ENCODE results near the gene CCDC170. TPM values are rescaled to one million over a fixed set of nuclear protein-coding genes. Genes with fewer than 3 reads are reported as not detected.
A peak's percentile ranks its signal among the peaks of the same experiment; 100 is the strongest.

The CCDC170 gene
- total RNA-seq, 1 donor from 2014 or later = not detected

DNA sequence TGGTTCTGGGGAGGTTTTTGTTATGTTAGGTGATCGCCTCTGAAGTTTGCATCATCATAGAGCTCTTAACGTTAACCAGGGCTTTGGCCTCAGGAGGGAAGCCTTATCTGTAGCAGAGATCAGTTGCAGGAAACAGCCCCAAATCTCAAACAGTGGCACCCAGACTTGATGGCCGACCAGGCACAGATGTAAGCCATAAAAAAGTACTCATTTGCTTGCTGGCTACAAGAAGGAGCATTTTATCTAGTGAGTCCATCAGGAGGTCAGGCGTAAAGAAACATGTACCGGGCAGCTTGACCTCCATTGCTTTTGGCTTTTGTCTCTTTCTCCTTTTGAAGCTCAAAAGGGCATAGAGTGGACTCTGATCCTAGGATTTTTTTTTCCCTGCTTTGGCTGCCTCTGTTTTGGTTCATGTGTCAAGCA is 122.3 kb downstream of the CCDC170 start:
- no peaks in the 10 kb centered on the region for H3K36me3 ChIP-seq (ENCODE audit: control insufficient read depth, insufficient read depth, low read length)
- FAIRE-seq (no peak), DNase-seq (ENCODE audit: low read depth) (no peak)
- no peaks in the 10 kb centered on the region for H3K27me3 ChIP-seq (ENCODE audit: control insufficient read depth, insufficient read depth, low read length)
- no peak overlapping the region for H3K4me3 ChIP-seq (ENCODE audit: low read depth, low read length)
- TF ChIP-seq, protein P1, sequence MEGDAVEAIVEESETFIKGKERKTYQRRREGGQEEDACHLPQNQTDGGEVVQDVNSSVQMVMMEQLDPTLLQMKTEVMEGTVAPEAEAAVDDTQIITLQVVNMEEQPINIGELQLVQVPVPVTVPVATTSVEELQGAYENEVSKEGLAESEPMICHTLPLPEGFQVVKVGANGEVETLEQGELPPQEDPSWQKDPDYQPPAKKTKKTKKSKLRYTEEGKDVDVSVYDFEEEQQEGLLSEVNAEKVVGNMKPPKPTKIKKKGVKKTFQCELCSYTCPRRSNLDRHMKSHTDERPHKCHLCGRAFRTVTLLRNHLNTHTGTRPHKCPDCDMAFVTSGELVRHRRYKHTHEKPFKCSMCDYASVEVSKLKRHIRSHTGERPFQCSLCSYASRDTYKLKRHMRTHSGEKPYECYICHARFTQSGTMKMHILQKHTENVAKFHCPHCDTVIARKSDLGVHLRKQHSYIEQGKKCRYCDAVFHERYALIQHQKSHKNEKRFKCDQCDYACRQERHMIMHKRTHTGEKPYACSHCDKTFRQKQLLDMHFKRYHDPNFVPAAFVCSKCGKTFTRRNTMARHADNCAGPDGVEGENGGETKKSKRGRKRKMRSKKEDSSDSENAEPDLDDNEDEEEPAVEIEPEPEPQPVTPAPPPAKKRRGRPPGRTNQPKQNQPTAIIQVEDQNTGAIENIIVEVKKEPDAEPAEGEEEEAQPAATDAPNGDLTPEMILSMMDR (IDR thresholded peaks at IDR 0.05; ENCODE audit: insufficient read depth, low read length, severe bottlenecking) = no peak

DNA sequence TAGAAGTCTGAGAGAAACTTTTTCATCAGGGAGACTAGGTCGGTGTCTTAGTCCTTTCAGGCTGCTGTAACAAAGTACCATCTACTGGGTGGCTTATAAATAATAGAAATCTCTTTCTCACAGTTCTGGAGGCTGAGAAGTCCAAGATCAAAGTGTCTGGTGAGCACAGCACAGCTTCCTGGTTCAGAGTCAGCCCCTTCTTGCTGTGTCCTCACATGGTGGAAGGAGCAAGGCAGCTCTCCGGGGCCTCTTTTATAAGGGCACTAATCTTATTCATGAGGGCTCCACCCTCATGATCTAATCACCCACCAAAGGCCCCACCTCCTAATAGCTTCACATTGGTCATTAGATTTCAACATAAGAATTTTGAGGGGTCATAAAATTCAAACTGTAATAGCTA is 122.8 kb downstream of the CCDC170 start:
- TF ChIP-seq, protein P1 (IDR thresholded peaks at IDR 0.05; ENCODE audit: insufficient read depth, low read length, severe bottlenecking) = no peak
- DNase-seq (ENCODE audit: low read depth) (no peak), FAIRE-seq (no peak)
- no peaks in the 10 kb centered on the region for H3K36me3 ChIP-seq (ENCODE audit: control insufficient read depth, insufficient read depth, low read length)
- H3K4me3 ChIP-seq (ENCODE audit: low read depth, low read length) = no peak overlapping the region
- no peaks in the 10 kb centered on the region for H3K27me3 ChIP-seq (ENCODE audit: control insufficient read depth, insufficient read depth, low read length)

DNA sequence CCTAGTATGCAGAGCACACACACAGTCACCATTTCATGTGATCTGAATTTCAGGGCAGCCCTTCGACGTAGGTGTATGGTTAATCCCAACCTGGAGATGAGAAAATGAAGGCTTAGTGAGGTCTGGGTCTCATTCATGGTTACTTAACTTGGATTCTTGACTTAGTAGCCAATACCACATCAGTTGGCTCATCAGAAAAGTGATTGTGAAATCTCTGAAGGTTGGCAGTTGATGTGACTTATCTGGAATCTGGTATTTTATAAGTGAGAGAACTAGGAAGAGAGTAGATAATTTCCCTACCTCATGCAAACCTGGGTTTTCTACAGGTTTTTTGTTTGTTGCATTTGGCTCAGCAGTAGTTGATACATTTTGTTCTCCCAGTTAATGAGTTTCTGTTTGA is 123.7 kb downstream of the CCDC170 start:
- FAIRE-seq = no peak
- peak; percentile 49 for DNase-seq (ENCODE audit: low read depth)
- no peak overlapping the region for H3K4me3 ChIP-seq (ENCODE audit: low read depth, low read length)

DNA sequence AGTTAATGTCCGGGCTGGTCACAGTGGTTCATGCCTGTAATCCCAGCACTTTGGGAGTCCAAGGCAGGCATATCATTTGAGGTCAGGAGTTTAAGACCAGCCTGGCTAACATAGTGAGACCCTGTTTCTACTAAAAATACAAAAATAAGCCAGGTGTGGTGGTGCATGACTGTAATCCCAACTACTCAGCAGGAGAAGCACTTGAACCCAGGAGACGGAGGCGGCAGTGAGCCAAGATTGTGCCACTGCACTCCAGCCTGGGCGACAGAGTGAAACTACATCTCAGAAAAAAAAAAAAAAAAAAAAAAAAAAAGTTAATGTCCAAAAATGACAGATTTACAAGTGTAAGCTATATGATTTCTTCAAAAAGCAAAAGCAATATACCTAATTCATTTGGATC is 124.9 kb downstream of the CCDC170 start:
- no peaks in the 10 kb centered on the region for H3K36me3 ChIP-seq (ENCODE audit: control insufficient read depth, insufficient read depth, low read length)
- DNase-seq (ENCODE audit: low read depth) = no peak
- TF ChIP-seq, protein P1 (IDR thresholded peaks at IDR 0.05; ENCODE audit: insufficient read depth, low read length, severe bottlenecking) = no peak
- no peaks in the 10 kb centered on the region for H3K27me3 ChIP-seq (ENCODE audit: control insufficient read depth, insufficient read depth, low read length)
- no peak overlapping the region for H3K4me3 ChIP-seq (ENCODE audit: low read depth, low read length)
- FAIRE-seq = no peak

More for the DNA sequence above, 123.7 kb downstream of the CCDC170 start:
- H3K27me3 ChIP-seq (ENCODE audit: control insufficient read depth, insufficient read depth, low read length) = no peaks in the 10 kb centered on the region
- TF ChIP-seq, protein P1 (IDR thresholded peaks at IDR 0.05; ENCODE audit: insufficient read depth, low read length, severe bottlenecking) = no peak
- H3K36me3 ChIP-seq (ENCODE audit: control insufficient read depth, insufficient read depth, low read length) = no peaks in the 10 kb centered on the region

DNA sequence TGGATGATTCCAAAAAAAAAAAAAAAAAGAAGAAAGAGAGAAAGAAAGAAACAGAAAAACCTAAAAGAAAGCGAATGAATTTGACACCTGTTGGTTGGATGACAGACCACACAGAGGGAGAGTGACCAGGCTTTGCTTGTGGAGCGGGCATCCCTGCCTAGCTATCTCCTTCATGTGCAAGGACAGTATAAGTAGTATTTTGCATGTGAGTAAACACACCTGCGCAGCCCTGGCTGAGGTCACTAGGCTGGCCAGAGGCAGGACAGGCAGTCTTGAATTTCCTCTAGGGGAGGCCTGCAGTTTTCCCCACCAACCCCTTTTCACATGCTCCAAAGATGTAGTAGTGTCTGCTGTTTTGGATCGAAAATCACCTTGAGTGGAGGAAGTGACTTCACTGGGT is 126.4 kb downstream of the CCDC170 start:
- DNase-seq (ENCODE audit: low read depth) (no peak), FAIRE-seq (no peak)
- no peaks in the 10 kb centered on the region for H3K36me3 ChIP-seq (ENCODE audit: control insufficient read depth, insufficient read depth, low read length)
- no peaks in the 10 kb centered on the region for H3K27me3 ChIP-seq (ENCODE audit: control insufficient read depth, insufficient read depth, low read length)
- H3K4me3 ChIP-seq (ENCODE audit: low read depth, low read length) = no peak overlapping the region
- TF ChIP-seq, protein P1 (IDR thresholded peaks at IDR 0.05; ENCODE audit: insufficient read depth, low read length, severe bottlenecking) = no peak

DNA sequence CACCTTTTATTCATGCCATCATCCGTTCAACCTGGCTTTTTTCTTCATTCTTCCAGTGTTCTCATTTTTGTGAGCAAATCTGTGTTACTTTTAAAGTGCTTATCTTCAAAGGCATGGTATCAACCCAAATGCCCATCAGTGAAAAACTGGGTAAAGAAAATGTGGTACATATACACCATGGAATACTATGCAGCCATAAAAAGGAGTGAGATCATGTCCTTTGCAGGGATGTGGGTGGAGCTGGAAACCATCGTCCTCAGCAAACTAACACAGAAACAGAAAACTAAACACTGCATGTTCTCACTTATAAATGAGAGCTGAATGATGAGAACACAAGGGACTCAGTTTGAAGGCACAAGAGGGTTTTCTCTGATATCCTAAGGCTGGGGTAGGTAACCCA is 130.3 kb downstream of the CCDC170 start:
- TF ChIP-seq, protein P1 (IDR thresholded peaks at IDR 0.05; ENCODE audit: insufficient read depth, low read length, severe bottlenecking) = no peak
- no peak for FAIRE-seq

More for the DNA sequence above, 130.3 kb downstream of the CCDC170 start:
- Histone ChIP-seq H3K4me3 (ENCODE audit: low read depth, low read length) (no peak overlapping the region), H3K27me3 (ENCODE audit: control insufficient read depth, insufficient read depth, low read length) (no peaks in the 10 kb centered on the region), H3K36me3 (ENCODE audit: control insufficient read depth, insufficient read depth, low read length) (no peaks in the 10 kb centered on the region)
- no peak for DNase-seq (ENCODE audit: low read depth)
